ENCODE measurements around the gene CFAP161.
"Not testable (repeated sequence)": the region's sequence is repeated elsewhere in the genome, so short reads cannot be mapped to it uniquely, and the experiment has no call there.

CFAP161 gene

DNA sequence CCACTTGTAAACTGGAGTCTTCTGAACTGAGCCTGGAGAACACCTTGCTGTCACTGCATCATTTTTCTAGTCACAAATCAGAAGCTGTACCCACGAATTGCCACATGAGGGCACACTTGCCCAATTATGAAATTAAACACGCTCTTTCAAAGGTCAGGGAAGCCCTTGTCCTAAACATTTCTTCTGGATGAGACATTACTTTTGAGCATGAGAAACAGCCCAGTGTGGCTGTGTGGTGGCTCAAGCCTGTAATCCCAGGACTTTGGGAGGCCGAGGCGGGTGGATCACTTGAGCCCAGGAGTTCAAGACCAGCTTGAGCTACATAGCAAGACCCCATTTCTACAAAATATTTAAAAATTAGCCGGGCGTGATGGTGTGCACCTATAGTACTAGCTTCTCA, 27.5 kb upstream of the CFAP161 start:
- in situ Hi-C loops (cut with HindIII; ENCODE audit: low sequenced_read_pairs) = no loop called here

DNA sequence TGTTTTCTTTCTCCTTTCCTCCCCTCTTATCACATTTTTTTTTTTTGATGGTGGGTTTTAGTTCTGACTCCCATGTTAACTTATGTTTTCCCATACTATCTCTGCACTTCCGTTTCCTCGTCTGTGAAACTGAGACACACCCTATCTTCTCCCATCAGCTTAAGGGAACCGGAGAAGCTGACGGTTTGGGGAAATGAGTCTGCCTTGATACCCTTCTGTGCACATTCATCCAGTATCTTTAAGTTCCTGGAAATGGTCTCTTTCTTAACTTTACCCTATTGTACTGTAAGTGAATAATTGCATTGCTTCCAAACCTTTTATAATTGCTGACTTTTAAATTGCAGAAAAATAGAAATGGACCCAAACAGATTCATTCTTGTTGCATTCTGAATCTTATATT, 26.2 kb upstream of the CFAP161 start:
- in situ Hi-C loops (cut with HindIII; ENCODE audit: low sequenced_read_pairs) = no loop called here

DNA sequence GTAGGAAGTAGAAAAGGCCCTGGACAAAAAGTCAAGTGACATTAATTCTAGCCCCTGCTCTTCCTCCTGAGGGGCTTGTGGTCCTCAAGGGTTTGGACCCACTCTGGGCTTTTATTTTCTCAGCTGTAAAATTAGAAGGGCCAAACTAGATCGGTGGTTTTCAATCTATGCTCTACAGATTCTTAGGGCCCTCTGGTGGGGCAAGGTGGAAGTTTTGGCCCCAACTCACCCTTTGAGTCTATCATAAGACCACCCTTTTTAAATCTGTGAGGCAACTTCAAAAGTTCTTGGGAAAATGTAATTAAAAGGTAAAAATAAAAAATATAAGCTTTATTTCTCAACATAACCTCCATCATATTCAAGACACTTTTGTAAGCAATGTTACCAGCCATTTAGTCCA, 25.6 kb upstream of the CFAP161 start:
- in situ Hi-C loops (cut with HindIII; ENCODE audit: low sequenced_read_pairs) = no loop called here

- in situ Hi-C loops (cut with HindIII; ENCODE audit: low sequenced_read_pairs) = no loop called here
These were observed 23.1 kb upstream of the CFAP161 start for GRCh38 chr15:81111018-81111417.

- in situ Hi-C loops (cut with HindIII; ENCODE audit: low sequenced_read_pairs) = no loop called here
These were observed 22.3 kb upstream of the CFAP161 start for GRCh38 chr15:81111510-81112470.

GRCh38 chr15:81113204-81113657, 20.8 kb upstream of the CFAP161 start:
- in situ Hi-C loops (cut with HindIII; ENCODE audit: low sequenced_read_pairs) = no loop called here

DNA sequence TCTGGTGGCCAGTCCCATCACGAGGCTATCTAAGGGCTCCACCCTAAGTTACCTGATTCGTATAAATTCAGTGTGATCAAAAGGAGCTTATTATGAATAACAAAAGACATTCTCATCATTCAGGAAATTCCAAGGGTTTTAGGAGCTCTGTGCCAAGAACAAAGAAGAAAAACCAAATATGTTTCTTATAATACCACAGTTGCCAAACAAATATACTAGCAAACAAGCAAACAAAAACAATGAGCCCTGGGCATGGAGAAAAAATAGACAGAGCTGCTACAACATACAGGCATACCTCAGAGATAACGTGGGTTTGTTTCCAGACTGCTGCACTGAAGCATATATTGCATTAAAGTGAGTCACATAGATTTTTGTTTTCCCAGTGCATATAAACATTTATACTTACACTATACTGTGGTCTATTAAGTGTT, 20.2 kb upstream of the CFAP161 start:
- in situ Hi-C loops (cut with HindIII; ENCODE audit: low sequenced_read_pairs) = no loop called here

DNA sequence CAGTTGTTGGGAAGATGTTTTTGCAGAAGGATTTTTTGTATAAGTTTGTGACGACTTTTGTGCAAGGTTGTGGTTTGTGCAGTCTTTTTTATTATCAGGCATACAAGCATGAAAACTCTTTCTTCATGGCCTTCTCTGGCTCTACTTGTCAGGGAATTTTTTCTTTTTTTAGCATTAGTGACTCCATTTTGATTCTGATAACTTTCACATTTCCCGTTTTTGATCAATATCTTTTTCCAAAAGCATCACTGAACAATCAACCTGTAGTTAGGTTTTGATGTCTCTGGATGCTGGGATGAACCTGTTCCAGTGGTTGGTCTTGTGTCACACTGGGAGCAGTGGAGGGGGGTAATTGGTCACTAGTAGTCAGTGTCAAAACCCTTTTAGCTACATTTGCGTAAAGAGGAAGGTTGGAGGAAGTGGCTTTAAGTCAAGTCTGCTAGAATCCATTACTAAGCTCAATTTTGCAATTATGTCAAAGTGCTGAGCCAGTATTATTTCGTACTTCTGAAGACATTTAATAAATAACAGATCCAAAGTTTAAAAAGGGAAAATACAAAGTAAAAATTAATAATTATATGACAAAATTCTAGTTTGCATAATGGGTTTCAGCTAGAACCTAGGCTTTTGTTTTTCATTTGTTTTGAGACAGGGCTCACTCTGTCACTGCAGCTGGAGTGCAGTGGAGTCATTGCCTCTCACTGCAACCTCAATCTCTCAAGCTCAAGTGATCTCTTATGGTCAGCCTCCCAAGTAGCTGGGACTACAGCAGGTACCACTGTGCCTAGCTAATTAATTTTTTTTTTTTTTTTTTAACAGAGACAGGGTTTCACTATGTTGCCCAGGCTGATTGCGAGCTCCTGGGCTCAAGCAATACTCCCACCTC, 18.8 kb upstream of the CFAP161 start:
- in situ Hi-C loops (cut with HindIII; ENCODE audit: low sequenced_read_pairs) = no loop called here

GRCh38 chr15:81117136-81117535, 16.9 kb upstream of the CFAP161 start:
- in situ Hi-C loops (cut with HindIII; ENCODE audit: low sequenced_read_pairs) = no loop called here

- in situ Hi-C loops (cut with HindIII; ENCODE audit: low sequenced_read_pairs) = no loop called here
These were observed 16.5 kb upstream of the CFAP161 start for GRCh38 chr15:81117581-81117980.

GRCh38 chr15:81118361-81118760, 15.7 kb upstream of the CFAP161 start:
- in situ Hi-C loops (cut with HindIII; ENCODE audit: low sequenced_read_pairs) = no loop called here

DNA sequence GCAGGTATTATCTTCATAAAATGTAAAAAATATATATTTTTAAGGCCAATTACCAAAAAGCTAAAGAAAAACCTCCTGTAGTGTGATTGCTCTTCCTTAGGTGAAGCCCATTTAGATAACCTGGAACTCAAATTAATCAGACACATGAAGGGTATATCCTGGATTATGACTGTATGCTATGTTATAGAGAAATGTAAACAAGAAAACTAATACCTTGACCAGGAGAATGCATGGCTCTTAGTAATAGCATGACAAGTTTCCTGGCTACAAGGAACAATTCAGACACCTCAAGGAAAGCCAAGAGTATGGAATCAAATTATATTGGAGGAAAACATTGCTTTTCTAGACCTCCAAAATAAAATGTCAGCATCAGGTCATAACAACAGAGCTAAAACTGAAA, 14.0 kb upstream of the CFAP161 start:
- in situ Hi-C loops (cut with HindIII; ENCODE audit: low sequenced_read_pairs) = no loop called here

GRCh38 chr15:81126892-81127291, 7.2 kb upstream of the CFAP161 start:
- in situ Hi-C loops (cut with HindIII; ENCODE audit: low sequenced_read_pairs) = no loop called here

- in situ Hi-C loops (cut with HindIII; ENCODE audit: low sequenced_read_pairs) = not testable (repeated sequence)
These were observed 7.4 kb downstream of the CFAP161 start for GRCh38 chr15:81141478-81141877.

DNA sequence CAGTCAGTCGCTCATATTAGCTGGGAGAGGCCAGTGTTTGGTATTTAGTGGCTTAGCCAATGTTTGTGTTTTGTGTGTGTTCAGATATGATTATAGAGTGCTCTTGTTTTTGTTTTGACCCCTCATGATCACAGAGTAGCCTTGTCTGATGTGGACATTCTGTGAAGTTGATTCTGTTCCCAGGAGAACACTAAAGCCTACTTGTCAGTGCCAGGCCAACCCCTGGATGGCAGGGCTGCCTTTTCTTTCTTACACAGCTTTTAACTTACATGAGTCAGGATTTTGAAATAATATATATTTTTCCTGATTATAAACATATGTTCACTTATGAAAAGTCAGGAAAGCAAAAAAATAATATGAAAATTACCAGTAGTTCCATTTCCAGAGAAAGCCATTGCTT, 11.9 kb downstream of the CFAP161 start:
- in situ Hi-C loops (cut with HindIII; ENCODE audit: low sequenced_read_pairs) = no loop called here

DNA sequence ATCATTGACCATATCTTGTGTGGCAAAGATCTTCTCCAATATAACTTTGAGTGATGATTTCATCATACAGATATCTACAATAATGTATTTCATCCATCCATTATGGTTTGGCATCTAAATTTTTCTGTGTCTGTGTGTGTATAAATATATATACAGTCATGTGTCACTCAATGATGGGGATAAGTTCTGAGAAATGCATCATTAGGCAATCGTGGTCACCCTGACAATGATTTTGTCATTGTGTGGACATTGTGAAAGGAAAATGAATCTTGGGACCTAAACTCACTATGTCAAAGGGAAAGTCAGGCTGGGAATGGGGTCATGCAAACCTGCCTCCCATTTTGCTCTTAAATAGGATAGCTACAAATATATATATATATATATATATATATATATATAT, 12.4 kb downstream of the CFAP161 start:
- in situ Hi-C loops (cut with HindIII; ENCODE audit: low sequenced_read_pairs) = no loop called here

DNA sequence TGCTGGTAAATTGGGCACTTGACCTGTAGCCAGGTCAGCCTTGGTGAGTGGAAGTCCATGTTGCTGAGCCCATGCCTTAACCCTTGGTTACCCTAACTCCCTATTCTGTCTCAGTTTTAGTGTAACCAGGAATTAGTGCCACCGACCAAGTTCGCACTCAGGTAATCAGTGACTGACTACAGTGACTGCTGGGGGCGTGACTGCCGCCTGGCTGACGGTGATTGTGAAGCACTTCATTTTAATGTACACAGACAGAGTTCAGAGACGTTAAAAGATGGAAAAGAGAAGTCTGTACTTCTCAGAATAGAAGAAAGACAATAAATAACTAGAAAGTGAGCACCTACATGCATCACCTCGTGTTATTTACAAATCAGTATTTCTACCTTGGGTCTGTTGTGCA, 17.3 kb downstream of the CFAP161 start:
- in situ Hi-C loops (cut with HindIII; ENCODE audit: low sequenced_read_pairs) = no loop called here

DNA sequence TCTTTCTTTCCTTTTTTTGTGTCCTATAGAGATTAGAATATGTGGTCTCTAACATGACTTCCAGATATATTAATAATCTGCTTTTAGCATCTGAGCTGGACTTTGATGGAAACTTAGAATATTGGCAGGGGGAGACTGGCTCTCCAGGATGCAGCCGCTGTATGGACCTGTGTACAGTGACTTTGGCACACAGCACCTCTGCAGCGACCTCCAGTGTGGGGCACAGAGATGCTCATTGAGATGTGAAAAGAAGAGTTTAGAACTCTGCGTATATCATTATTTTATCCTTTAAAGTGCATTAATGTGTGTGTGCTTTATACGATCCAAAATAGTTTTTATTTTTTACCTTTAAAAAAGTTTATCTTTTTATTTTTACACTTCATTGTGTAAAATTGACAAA, 18.3 kb downstream of the CFAP161 start:
- in situ Hi-C loops (cut with HindIII; ENCODE audit: low sequenced_read_pairs) = no loop called here

DNA sequence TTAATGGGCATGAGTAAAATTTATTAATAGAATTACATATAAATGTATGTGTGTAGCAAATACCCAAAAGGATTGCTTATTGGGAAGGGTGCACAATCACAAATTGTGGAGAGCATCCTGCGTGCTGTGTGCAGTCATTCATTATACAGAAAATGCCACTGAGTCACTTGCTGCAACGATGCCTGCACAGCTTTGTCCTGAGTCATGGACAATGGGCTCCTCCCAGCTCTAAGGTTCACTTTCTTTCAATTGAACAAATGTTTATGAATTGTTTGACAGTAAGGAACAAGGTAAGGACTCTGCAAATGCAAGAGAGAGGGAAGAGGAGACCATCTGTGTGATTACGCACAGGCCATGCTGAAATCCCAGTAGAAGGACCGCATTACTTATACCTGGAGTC, 18.7 kb downstream of the CFAP161 start:
- in situ Hi-C loops (cut with HindIII; ENCODE audit: low sequenced_read_pairs) = no loop called here

DNA sequence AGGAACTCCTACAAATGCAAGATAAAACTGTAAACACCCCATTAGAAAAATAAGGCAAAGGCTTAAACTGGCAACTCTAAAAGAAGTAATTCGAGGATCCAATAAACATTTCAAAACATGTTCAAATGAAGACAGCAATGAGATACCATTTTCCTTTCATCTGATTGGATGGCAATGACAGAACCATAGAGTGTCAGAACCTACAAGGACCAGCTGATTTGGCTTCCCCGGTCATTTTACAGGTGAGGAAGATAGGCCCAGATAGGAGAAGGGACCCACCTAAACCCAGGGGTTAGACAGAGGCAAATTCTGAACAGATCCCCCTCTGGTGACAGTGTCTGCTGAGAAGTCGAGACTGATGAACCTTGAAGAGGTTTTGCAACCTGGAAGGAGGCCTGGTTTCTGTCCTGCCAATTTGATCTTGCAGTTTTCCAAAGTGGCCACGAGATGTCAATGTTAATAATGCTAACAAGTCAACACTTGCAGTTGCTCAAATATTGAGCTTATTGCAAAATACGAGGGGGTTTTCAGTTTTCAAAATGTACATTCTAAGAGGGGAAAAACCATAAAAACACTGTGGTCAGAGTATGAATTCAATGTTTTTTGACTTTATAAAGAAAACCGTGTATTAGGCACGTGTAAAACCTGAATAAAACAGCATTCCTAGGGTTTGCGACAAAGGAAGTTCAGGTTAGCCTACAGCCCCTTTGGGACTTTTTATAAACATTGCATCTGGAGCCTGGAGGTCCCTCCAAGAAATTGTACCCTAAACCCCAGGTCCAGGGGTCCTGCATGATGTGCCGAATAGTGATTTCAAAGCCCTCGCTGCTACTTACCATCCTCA, 21.5 kb downstream of the CFAP161 start:
- in situ Hi-C loops (cut with HindIII; ENCODE audit: low sequenced_read_pairs) = no loop called here

GRCh38 chr15:81156324-81156723, 22.3 kb downstream of the CFAP161 start:
- in situ Hi-C loops (cut with HindIII; ENCODE audit: low sequenced_read_pairs) = no loop called here

Data from endothelial cell of hepatic sinusoid (primary cell).